ENCODE results near the gene ROMO1.

DNA sequence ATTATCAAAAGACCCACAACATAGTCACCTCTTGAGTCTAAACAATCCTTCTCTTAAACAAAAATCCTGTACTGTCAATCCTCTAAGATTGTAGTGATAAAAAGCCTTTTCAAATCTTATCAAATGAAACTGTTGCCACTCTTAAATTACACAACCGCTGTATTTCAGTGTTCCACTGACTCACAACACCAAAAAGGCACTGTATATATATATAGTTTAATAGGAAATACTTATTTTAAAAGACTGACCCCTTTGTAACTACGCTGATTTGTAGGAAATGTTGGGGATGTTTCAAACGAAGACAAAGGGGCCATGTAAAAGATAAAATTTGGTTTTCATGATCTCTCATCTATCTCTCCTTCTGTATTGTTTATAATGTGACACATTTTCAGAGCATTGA, 48.6 kb upstream of the ROMO1 start:
- TF ChIP-seq, protein P1, sequence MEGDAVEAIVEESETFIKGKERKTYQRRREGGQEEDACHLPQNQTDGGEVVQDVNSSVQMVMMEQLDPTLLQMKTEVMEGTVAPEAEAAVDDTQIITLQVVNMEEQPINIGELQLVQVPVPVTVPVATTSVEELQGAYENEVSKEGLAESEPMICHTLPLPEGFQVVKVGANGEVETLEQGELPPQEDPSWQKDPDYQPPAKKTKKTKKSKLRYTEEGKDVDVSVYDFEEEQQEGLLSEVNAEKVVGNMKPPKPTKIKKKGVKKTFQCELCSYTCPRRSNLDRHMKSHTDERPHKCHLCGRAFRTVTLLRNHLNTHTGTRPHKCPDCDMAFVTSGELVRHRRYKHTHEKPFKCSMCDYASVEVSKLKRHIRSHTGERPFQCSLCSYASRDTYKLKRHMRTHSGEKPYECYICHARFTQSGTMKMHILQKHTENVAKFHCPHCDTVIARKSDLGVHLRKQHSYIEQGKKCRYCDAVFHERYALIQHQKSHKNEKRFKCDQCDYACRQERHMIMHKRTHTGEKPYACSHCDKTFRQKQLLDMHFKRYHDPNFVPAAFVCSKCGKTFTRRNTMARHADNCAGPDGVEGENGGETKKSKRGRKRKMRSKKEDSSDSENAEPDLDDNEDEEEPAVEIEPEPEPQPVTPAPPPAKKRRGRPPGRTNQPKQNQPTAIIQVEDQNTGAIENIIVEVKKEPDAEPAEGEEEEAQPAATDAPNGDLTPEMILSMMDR (IDR thresholded peaks at IDR 0.05), result no peak
- no peak for TF ChIP-seq POLR2A (IDR thresholded peaks at IDR 0.05)

Measured in vagina (tissue), 2 donors.